Panc1 (cell line): ENCODE measurements around the gene ARHGEF10L.

Experiments
- POLR2AphosphoS5 ChIP-seq: IDR thresholded peaks from 2 replicates; pipeline ENCODE4 v1.6.1; 2012; ENCODE audit warnings: mild to moderate bottlenecking, low read depth, low read length, moderate library complexity
- REST ChIP-seq, 2 experiments: IDR thresholded peaks; 2 replicates each; pipeline ENCODE4 v1.6.1; 2011 to 2012; ENCODE audit warnings: low read depth in 2 of 2, control low read depth in 1 of 2, low read length in 1 of 2, mild to moderate bottlenecking in 1 of 2, moderate library complexity in 1 of 2; ENCODE audit not compliant: insufficient read depth in 1 of 2
- SIN3A ChIP-seq: IDR thresholded peaks from 2 replicates; pipeline ENCODE4 v1.6.1; 2012; ENCODE audit warnings: low read depth, mild to moderate bottlenecking, low read length, moderate library complexity, borderline replicate concordance; ENCODE audit not compliant: insufficient read depth
- TCF7L2 ChIP-seq: IDR thresholded peaks from 2 replicates; pipeline ENCODE4 v1.6.1; 2011; ENCODE audit warnings: mild to moderate bottlenecking, low read depth, low read length, inconsistent platforms
- TF ChIP-seq, protein P1 (sequence below): fragments of 450-650 bp; IDR thresholded peaks from 2 replicates; pipeline ENCODE4 v1.5.1; 2017; ENCODE audit warnings: mild to moderate bottlenecking

DNA sequence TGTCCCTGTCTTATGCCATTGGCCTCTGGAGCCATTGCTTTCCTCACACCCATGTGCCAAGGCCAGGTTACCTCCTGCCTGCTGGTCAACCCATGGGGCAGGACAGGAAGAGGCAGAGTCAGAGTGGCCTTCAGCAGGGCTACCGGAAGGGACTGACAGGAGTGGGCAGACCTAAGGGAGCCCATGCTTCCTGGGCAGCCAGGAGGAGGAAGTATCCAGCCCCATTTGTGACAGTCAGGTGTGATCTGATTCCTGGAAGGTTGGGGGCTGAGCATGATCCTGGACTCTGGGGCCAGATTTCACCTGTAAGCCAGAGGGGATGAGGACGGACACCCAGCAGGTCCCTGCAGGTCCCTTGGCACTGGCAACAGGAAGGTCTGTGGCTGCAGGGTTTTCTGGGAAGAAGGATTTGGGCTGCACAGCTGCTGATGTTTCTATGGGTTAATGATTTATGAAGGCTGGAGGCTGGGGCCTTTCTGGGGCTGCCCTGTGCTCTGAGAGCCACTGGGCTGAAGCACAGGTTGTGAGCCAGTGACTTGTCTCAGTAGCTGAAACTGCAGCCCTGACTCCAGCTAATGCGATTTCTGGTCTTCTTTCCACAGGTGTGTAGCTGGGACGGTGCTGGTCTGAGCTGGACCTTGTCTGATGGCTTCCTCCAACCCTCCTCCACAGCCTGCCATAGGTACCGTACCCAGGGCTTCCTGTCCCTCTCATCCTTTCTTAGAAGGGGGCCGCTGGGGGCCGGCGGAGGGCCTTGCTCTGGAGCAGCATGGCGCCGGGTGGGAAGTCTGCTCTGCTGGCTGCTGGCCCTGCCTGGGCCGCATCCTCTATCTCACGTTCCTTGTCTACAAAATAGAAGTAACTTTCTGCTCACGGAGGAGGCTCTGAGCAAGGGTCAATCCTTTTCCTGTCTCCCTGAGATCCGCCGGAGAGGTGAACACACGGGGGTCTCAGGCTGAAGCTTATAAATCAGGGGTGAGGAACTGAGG is 40.7 kb downstream of the ARHGEF10L start:
- no peak for TF ChIP-seq SIN3A
- TF ChIP-seq, protein P1, sequence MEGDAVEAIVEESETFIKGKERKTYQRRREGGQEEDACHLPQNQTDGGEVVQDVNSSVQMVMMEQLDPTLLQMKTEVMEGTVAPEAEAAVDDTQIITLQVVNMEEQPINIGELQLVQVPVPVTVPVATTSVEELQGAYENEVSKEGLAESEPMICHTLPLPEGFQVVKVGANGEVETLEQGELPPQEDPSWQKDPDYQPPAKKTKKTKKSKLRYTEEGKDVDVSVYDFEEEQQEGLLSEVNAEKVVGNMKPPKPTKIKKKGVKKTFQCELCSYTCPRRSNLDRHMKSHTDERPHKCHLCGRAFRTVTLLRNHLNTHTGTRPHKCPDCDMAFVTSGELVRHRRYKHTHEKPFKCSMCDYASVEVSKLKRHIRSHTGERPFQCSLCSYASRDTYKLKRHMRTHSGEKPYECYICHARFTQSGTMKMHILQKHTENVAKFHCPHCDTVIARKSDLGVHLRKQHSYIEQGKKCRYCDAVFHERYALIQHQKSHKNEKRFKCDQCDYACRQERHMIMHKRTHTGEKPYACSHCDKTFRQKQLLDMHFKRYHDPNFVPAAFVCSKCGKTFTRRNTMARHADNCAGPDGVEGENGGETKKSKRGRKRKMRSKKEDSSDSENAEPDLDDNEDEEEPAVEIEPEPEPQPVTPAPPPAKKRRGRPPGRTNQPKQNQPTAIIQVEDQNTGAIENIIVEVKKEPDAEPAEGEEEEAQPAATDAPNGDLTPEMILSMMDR, result no peak
- TF ChIP-seq POLR2AphosphoS5, result no peak
- TF ChIP-seq REST (IDR thresholded peaks at IDR 0.05; ENCODE audit: insufficient read depth in 1 of 2, low read depth in 2 of 2, low read length in 1 of 2), result no peak
- no peak for TF ChIP-seq TCF7L2
